ENCODE measurements around the gene TSPAN9.

- TF ChIP-seq CTCF (conservative IDR thresholded peaks at IDR 0.05) (no peak), EZH2 (IDR thresholded peaks at IDR 0.05; ENCODE audit: low read depth) (no peak)
Observed at GRCh38 chr12:3061059-3061458, 16.1 kb upstream of the TSPAN9 start.
